ENCODE measurements around the gene CD300A.
"Not testable (repeated sequence)": the region's sequence is repeated elsewhere in the genome, so short reads cannot be mapped to it uniquely, and the experiment has no call there.

The CD300A gene

GRCh38 chr17:74518413-74518981, 52.1 kb downstream of the CD300A start:
- in situ Hi-C loops (cut with MboI; ENCODE audit: low sequenced_read_pairs), result not testable (repeated sequence)

GRCh38 chr17:74520016-74520434, 53.6 kb downstream of the CD300A start:
- in situ Hi-C loops (cut with MboI; ENCODE audit: low sequenced_read_pairs), result no loop called here

GRCh38 chr17:74520790-74521480, 54.5 kb downstream of the CD300A start:
- in situ Hi-C loops (cut with MboI; ENCODE audit: low sequenced_read_pairs), result no loop called here

- in situ Hi-C loops (cut with MboI; ENCODE audit: low sequenced_read_pairs), result no loop called here
Observed at GRCh38 chr17:74521701-74522201, 55.3 kb downstream of the CD300A start.

GRCh38 chr17:74522381-74523105, 56.1 kb downstream of the CD300A start:
- in situ Hi-C loops (cut with MboI; ENCODE audit: low sequenced_read_pairs), result no loop called here

GRCh38 chr17:74523308-74523707, 56.9 kb downstream of the CD300A start:
- in situ Hi-C loops (cut with MboI; ENCODE audit: low sequenced_read_pairs), result no loop called here

- in situ Hi-C loops (cut with MboI; ENCODE audit: low sequenced_read_pairs), result no loop called here
Observed at GRCh38 chr17:74524653-74525464, 58.4 kb downstream of the CD300A start.

GRCh38 chr17:74525465-74525725, 59.0 kb downstream of the CD300A start:
- in situ Hi-C loops (cut with MboI; ENCODE audit: low sequenced_read_pairs), result no loop called here

- in situ Hi-C loops (cut with MboI; ENCODE audit: low sequenced_read_pairs), result no loop called here
Observed at GRCh38 chr17:74525781-74526288, 59.4 kb downstream of the CD300A start.

GRCh38 chr17:74526681-74527080, 60.2 kb downstream of the CD300A start:
- in situ Hi-C loops (cut with MboI; ENCODE audit: low sequenced_read_pairs), result no loop called here

GRCh38 chr17:74527081-74527480, 60.6 kb downstream of the CD300A start:
- in situ Hi-C loops (cut with MboI; ENCODE audit: low sequenced_read_pairs), result no loop called here

GRCh38 chr17:74527756-74528155, 61.3 kb downstream of the CD300A start:
- in situ Hi-C loops (cut with MboI; ENCODE audit: low sequenced_read_pairs), result no loop called here

- in situ Hi-C loops (cut with MboI; ENCODE audit: low sequenced_read_pairs), result no loop called here
Observed at GRCh38 chr17:74528491-74529199, 62.2 kb downstream of the CD300A start.

- in situ Hi-C loops (cut with MboI; ENCODE audit: low sequenced_read_pairs), result no loop called here
Observed at GRCh38 chr17:74529243-74529642, 62.8 kb downstream of the CD300A start.

- in situ Hi-C loops (cut with MboI; ENCODE audit: low sequenced_read_pairs), result no loop called here
Observed at GRCh38 chr17:74530831-74531150, 64.4 kb downstream of the CD300A start.

GRCh38 chr17:74531231-74531761, 64.9 kb downstream of the CD300A start, which contains the start of gene CD300LB:
CD300LB (minus strand) TSS chr17:74531475; CDS start chr17:74531350, 125 bp downstream.
- in situ Hi-C loops (cut with MboI; ENCODE audit: low sequenced_read_pairs), result no loop called here

GRCh38 chr17:74532115-74532514, 65.7 kb downstream of the CD300A start:
- in situ Hi-C loops (cut with MboI; ENCODE audit: low sequenced_read_pairs), result no loop called here
